ENCODE data around the gene SH3RF3.

SH3RF3 gene

GRCh38 chr2:109171444-109172334 lies 42.7 kb downstream of the SH3RF3 start:
- TF ChIP-seq CTCF (IDR thresholded peaks at IDR 0.05; ENCODE audit: control insufficient read depth, extremely low read depth, insufficient read depth), result no peak
- no peak overlapping the region for H3K4me3 ChIP-seq (ENCODE audit: low read depth, low read length)
- DNase-seq (ENCODE audit: low read depth), result no peak

GRCh38 chr2:109172556-109173105 lies 43.6 kb downstream of the SH3RF3 start:
- DNase-seq (ENCODE audit: low read depth), result no peak
- TF ChIP-seq CTCF (IDR thresholded peaks at IDR 0.05; ENCODE audit: control insufficient read depth, extremely low read depth, insufficient read depth), result no peak
- no peak overlapping the region for H3K4me3 ChIP-seq (ENCODE audit: low read depth, low read length)

- TF ChIP-seq CTCF (IDR thresholded peaks at IDR 0.05; ENCODE audit: control insufficient read depth, extremely low read depth, insufficient read depth), result no peak
- no peak for DNase-seq (ENCODE audit: low read depth)
- H3K4me3 ChIP-seq (ENCODE audit: low read depth, low read length), result no peak overlapping the region
Observed at GRCh38 chr2:109173311-109174171, 44.5 kb downstream of the SH3RF3 start.

- H3K4me3 ChIP-seq (ENCODE audit: low read depth, low read length), result no peak overlapping the region
- DNase-seq (ENCODE audit: low read depth), result no peak
- no peak for TF ChIP-seq CTCF (IDR thresholded peaks at IDR 0.05; ENCODE audit: control insufficient read depth, extremely low read depth, insufficient read depth)
Observed at GRCh38 chr2:109174214-109174613, 45.2 kb downstream of the SH3RF3 start.

- TF ChIP-seq CTCF (IDR thresholded peaks at IDR 0.05; ENCODE audit: control insufficient read depth, extremely low read depth, insufficient read depth), result no peak
- no peak overlapping the region for H3K4me3 ChIP-seq (ENCODE audit: low read depth, low read length)
- DNase-seq (ENCODE audit: low read depth), result no peak
Observed at GRCh38 chr2:109174626-109175349, 45.8 kb downstream of the SH3RF3 start.

GRCh38 chr2:109175350-109175678 lies 46.3 kb downstream of the SH3RF3 start:
- peak; percentile 77 for DNase-seq (ENCODE audit: low read depth)

More at GRCh38 chr2:109175350-109175678, 46.3 kb downstream of the SH3RF3 start:
- H3K4me3 ChIP-seq (ENCODE audit: low read depth, low read length), result no peak overlapping the region
- no peak for TF ChIP-seq CTCF (IDR thresholded peaks at IDR 0.05; ENCODE audit: control insufficient read depth, extremely low read depth, insufficient read depth)
